GM10847 (cell line): ENCODE results near the gene AHNAK2.

ENCODE experiments used
- POLR2A ChIP-seq: IDR thresholded peaks from 2 replicates; pipeline ENCODE4 v1.6.1; 2011; ENCODE audit not compliant: insufficient read length; ENCODE audit errors: extremely low read depth

Gene AHNAK2

GRCh38 chr14:104981699-104982541, 3.7 kb upstream of the AHNAK2 start:
- TF ChIP-seq POLR2A: no peak

- TF ChIP-seq POLR2A: no peak
Measured at GRCh38 chr14:104980611-104981531, 2.7 kb upstream of the AHNAK2 start.

- no peak for TF ChIP-seq POLR2A
Measured at GRCh38 chr14:104979758-104980610, 1.8 kb upstream of the AHNAK2 start.

GRCh38 chr14:104978746-104979691, 845 bp upstream of the AHNAK2 start:
- TF ChIP-seq POLR2A: no peak

- TF ChIP-seq POLR2A: no peak
Measured at GRCh38 chr14:104977008-104977680, 1.0 kb downstream of the AHNAK2 start.

- no peak for TF ChIP-seq POLR2A
Measured at GRCh38 chr14:104976198-104977007, 1.8 kb downstream of the AHNAK2 start.

- TF ChIP-seq POLR2A: no peak
Measured at GRCh38 chr14:104975481-104976197, 2.5 kb downstream of the AHNAK2 start.

- TF ChIP-seq POLR2A: no peak
Measured at GRCh38 chr14:104974665-104975390, 3.3 kb downstream of the AHNAK2 start.

GRCh38 chr14:104974146-104974541, 4.0 kb downstream of the AHNAK2 start:
- TF ChIP-seq POLR2A: no peak

- no peak for TF ChIP-seq POLR2A
Measured at GRCh38 chr14:104973385-104974145, 4.6 kb downstream of the AHNAK2 start.

- TF ChIP-seq POLR2A: no peak
Measured at GRCh38 chr14:104973135-104973384, 5.1 kb downstream of the AHNAK2 start.
